ENCODE measurements around the gene MRPS6.

DNA sequence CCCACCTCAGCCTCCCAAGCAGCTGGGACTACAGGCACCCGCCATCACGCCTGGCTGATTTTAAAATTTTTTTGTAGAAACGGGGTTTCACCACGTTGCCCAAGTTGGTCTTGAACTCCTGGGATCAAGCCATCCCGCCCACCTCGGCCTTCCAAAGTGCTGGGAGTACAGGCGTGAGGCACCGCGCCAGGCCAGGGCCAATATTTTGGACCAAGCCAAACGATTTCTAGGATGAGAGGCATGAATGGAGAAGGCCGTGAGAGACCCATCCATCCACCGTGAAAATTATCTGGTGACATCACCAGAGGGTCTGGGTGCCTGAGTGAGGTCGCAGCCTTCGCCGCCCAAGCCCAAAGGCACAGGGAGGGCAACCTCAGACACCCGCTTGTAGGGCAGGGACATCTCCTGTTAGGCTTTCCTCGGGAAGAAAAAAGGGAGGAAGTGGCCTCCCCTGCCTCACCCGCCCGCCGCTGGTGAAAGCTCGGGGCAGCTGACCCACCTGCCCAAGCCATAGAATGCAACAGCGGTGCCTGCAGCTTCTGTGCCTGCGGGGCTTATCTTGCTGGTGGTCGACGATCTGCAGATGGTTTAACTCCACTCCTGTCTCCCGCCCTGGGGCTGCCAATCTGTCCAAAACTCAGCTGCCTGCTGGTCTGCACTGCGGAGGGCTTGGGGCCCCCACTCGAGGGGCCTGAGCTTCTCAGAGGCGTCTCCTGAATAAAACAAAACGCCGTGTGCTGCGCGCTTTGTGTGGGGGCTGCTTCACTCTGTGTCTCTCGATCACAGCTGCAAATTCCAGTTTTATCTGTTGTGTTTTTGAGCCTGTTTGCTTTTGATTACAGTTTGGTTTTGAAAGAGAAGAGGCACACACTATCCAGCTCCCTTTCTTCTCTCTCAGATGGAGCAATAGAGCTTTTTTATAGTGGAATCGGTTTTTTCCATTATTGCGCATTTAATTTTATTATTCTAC lies 85.8 kb downstream of the MRPS6 start:
- TF ChIP-seq POLR2A (IDR thresholded peaks at IDR 0.05; ENCODE audit: low read depth) (no peak), CTCF (IDR thresholded peaks at IDR 0.05) (no peak)

All from esophagus muscularis mucosa (tissue), 3 donors.